NCI-H2227 (cell line): ENCODE data around the gene CMIP.

Source experiments
- DNase-seq: peaks from one replicate; lab custom pipeline; 2025; ENCODE audit not compliant: unreplicated experiment; lab: John Stamatoyannopoulos, UW

The CMIP gene

GRCh38 chr16:81709016-81709900 is 264.6 kb downstream of the CMIP start:
- DNase-seq = no peak

DNA sequence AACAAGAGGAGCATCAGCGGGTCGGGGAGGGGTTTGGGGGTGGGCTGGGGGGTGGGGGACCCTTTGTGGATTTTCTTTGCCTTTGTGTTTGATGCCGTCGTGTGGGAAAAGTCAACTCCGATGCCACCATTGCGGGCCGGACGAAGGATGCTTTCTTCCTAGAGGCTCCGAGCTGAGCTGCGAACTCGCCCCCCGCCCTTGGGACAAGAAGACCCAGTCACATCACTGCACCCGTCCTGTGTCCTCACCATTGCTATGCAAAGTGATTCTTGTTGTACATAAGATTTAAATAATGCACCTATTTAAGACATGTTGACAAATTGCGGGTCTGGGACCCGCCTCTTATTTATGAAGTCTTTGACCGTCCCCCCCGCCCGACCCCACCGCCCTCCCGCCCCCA is 265.4 kb downstream of the CMIP start:
- DNase-seq = no peak

DNA sequence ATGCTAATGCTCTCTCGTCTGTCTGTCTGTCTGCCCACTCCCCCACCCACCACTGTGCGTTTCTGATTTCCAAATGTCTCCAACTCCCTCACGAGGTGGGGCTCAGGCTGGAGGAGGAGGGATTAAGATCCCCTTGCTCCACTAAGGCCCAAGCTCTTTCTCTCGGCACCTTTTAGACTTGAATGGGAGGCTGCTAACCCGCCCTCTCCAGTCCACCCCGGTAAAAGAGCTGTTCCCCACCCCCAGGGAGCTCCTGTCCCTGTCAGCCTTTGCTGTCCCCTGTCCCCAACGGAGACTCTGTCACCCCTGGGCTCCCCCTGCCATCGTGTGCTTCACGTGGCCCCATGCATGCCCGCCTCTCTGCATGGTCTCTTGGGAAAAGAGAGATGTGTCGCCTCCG is 266.0 kb downstream of the CMIP start:
- no peak for DNase-seq

- peak; percentile 9 for DNase-seq
Measured at GRCh38 chr16:81711657-81712319, 267.2 kb downstream of the CMIP start.

DNA sequence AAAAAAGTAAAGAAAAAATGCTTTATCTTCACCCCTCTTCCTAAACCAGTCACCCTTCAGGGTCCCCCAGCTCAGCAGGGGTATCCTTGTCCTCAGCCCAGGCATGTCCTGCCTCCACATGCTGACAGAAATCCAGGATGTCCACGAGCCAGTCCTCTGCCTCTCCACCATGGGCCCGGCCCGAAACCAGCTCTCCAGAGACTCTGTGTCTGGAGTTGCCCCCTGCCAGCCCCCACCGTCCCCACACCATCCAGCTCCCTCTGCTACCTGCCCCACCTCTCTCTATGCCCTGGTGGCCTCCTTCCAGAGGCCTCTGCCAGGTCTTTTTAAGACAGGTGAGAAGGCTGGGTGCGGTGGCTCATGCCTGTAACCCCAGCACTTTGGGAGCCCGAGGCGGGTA is 268.1 kb downstream of the CMIP start:
- no peak for DNase-seq

DNA sequence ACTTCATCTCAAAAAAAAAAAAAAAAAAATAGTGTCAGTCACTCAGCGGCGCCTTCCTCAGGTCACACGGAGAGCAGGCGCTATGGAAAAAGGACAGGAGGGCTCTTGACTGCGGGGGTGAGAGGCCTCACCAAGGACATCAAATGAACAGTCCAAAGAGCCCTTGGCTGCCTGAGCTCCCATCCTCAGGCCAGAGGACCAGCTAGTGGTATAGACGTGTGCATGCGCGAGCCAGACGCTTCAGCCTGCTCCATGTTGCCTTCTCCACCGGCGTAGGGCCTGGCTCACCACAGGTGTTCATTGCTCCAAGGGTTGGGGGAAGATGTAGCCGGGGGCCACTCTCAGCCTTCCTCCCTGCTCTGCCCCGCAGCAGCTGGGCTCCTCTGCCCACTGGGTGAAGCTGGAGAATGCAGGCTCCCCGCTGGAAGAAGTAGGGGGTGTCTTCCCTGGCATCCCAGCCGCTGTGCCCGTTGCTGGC is 268.7 kb downstream of the CMIP start:
- DNase-seq = no peak

GRCh38 chr16:81713796-81714195 is 269.2 kb downstream of the CMIP start:
- no peak for DNase-seq

DNA sequence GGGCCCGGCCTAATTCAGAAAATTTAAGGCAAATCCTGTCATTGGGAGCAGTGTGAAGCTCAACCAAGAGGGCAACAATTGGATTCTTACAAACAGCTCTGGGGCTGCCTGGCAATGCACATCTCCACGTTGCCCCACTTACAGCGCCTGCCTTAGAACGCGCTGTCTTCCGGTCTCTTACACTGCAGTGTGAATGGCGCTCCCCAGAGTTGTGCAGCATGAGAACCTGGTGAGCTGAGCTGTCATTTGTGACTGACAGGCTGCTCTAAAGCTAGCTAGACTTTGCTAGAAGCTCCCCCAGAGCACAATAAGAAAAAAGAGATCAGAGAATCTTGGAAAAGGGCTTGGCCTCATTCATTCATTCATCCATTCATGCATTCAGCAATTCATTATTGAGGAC is 270.0 kb downstream of the CMIP start:
- no peak for DNase-seq

DNA sequence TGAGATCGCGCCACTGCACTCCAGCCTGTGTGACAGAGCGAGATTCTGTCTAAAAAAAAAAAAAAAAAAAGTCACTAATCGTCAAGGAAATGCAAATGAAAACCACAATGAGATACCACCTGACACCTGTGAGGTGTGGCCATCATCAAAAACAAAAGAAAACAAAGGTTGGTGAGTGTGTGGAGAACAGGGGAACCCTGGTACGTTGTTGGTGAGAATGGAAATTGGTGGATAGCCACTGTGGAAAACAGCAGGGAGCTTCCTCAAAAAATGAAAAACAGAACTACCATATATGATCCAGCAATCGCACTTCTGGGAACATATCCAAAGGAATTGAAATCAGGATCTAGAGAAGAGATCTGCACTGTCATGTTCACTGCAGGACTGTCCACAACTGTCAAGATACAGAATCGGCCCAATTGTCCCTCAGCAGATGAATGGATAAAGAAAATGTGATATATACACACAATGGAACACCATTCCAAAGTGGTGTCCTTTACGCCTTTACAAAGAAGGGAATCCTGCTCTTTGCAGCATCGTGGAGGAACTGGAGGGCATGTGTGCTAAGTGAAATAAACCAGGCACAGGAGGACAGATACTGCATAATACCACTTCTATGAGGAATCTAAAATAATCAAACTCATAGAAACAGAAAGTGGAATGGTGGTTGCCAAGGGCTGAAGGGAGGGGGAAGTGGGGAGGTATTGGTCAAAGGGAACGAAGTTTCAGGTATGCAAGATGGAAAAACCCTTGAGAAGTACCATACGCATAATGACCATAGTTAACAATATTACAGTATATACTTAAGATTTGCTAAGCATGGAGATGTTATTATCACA is 271.0 kb downstream of the CMIP start:
- DNase-seq = no peak

GRCh38 chr16:81716478-81717225 is 272.0 kb downstream of the CMIP start:
- no peak for DNase-seq

DNA sequence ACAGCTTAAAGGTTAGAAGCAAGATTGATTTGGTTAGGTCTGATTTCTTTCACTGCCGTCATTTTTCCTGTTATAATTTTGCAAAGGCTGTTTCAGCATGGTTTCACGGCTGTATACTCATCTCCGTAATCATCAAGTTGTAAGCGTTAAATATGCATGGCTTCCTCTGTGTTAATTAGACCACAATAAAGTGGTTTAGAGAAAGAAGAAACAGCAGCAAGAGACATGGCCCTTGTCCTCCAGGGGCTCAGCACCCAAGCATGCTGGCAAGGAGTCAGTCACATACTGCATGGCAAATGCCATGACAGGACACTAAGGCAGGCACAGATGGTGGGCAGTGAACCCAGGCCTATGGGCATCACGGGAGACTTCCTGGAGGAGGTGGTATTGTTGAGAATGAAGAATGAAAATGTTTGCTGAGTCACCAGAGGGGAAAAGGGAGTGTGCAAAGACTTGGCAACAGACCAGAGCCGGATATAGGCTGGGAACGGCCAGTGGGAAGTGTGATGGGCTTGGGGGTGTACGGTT is 273.1 kb downstream of the CMIP start:
- no peak for DNase-seq

GRCh38 chr16:81718637-81719036 is 274.0 kb downstream of the CMIP start:
- no peak for DNase-seq

- no peak for DNase-seq
Measured at GRCh38 chr16:81719993-81720392, 275.4 kb downstream of the CMIP start.

DNA sequence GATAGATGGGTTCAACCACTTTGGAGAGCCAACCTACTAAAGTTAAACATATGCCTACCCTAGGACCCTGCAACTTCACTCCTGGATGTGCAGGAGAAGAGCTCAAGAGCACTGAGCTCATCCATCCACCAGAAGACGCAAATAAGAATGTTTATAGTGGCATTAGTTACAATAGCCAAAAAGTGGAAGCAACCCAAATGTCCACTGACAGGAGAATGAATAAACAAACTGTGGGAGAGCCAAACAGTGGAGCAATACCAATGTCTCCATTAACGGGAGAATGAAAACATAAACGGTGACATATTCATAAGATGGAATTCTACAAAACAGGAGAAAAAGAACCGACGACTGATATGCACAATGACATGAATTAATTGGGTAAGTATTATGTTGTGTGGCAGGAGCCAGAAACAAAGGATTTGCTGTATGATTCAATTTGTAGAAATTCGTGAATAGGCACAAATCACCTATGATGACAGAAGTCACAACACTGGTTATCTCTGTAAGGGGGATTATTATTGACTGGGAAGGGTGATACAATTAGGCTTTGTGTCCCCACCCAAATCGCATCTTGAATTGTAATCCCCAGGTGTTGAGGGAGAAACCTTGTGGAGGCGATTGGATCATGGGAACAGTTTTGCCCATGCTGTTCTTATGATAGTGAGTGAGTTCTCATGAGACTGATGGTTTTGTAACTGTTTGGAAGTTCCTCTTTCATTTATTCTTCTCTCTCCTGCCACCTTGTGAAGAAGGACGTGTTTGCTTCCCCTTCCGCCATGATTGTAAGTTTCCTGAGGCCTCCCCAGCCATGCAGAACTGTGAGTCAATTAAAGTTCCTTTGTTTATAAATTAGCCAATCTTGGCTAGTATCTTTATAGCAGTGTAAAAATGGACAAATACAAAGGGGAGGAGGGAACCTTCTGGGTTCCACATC is 276.6 kb downstream of the CMIP start:
- DNase-seq = no peak

GRCh38 chr16:81723098-81723723 is 278.6 kb downstream of the CMIP start:
- peak; percentile 90 for DNase-seq

DNA sequence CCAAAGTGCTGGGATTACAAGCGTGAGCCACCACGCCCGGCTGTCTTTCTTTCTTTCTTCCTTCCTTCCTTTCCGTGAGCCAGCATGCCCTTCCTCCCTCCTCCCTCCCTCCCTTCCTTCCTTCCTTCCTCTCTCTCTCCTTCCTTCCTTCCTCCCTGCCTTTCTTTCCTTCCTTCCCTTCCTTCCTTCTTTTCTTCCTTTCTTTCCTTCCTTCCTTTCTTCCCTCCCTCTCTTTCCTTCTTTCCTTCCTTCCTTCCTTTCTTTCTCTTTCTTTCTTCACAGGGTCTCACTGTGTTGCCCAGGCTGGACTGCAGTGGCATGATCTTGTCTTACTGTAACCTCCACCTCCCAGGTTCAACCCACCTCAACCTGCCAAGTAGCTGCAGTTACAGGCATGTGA is 283.8 kb downstream of the CMIP start:
- no peak for DNase-seq

GRCh38 chr16:81729451-81729850 is 284.8 kb downstream of the CMIP start:
- no peak for DNase-seq

- DNase-seq = peak; percentile 93
Measured at GRCh38 chr16:81730090-81731051, 285.8 kb downstream of the CMIP start.
